DND-41 (cell line): ENCODE data around the gene CCDC116.
"Not testable (repeated sequence)": the region's sequence is repeated elsewhere in the genome, so short reads cannot be mapped to it uniquely, and the experiment has no call there.

Experiments
- ATAC-seq: fragments of 200-7000 bp; cut with Tn5 transposase; 3 replicates; pipeline ENCODE4 v1.9.1; 2021; ENCODE audit warnings: low read depth; ENCODE audit not compliant: insufficient read depth
- DNase-seq: peaks from one replicate; pipeline ENCODE4 v3.0.0-alpha.2; 2020
- H2AFZ ChIP-seq: 2 replicates; pipeline ENCODE4 v1.6.0; 2012; ENCODE audit warnings: low read depth, low read length
- H3K27ac ChIP-seq: 2 replicates; pipeline ENCODE4 v1.5.1; 2012; ENCODE audit warnings: low read length, inconsistent platforms
- H3K27me3 ChIP-seq: fragments of 200-600 bp; sonication (generic); 2 replicates; pipeline ENCODE4 v1.6.0; 2012; ENCODE audit warnings: low read length, mild to moderate bottlenecking, inconsistent platforms; ENCODE audit not compliant: insufficient read depth, poor library complexity
- H3K36me3 ChIP-seq: 2 replicates; pipeline ENCODE4 v1.5.1; 2012; ENCODE audit warnings: low read length, inconsistent platforms; ENCODE audit not compliant: insufficient read depth
- H3K4me1 ChIP-seq: 2 replicates; pipeline ENCODE4 v1.5.1; 2012; ENCODE audit warnings: mild to moderate bottlenecking, low read length; ENCODE audit not compliant: insufficient read depth
- H3K4me2 ChIP-seq: 2 replicates; pipeline ENCODE4 v1.6.0; 2012; ENCODE audit warnings: mild to moderate bottlenecking, moderate library complexity, low read length, inconsistent platforms; ENCODE audit not compliant: insufficient read depth
- H3K4me3 ChIP-seq, 2 experiments: fragments of 200-600 bp in 1 of 2; shearing (Covaris generic) in 1 of 2; 2 replicates each; pipeline ENCODE4 v1.5.1; 2012 to 2016; ENCODE audit warnings: inconsistent platforms in 2 of 2, low read length in 2 of 2, mild to moderate bottlenecking in 2 of 2, low read depth in 1 of 2, moderate library complexity in 1 of 2
- H3K79me2 ChIP-seq: 2 replicates; pipeline ENCODE4 v1.6.0; 2012; ENCODE audit warnings: low read length, inconsistent platforms; ENCODE audit not compliant: insufficient read depth
- H3K9ac ChIP-seq: 2 replicates; pipeline ENCODE4 v1.6.0; 2012; ENCODE audit warnings: low read depth, mild to moderate bottlenecking, inconsistent platforms, low read length, moderate library complexity
- H3K9me3 ChIP-seq: 2 replicates; pipeline ENCODE4 v1.5.1; 2012; ENCODE audit warnings: low read length, moderate library complexity, mild to moderate bottlenecking, inconsistent platforms; ENCODE audit not compliant: insufficient read depth, severe bottlenecking
- H4K20me1 ChIP-seq: 2 replicates; pipeline ENCODE4 v1.6.0; 2012; ENCODE audit warnings: low read length; ENCODE audit not compliant: insufficient read depth
- CTCF ChIP-seq: IDR thresholded peaks from 2 replicates; pipeline ENCODE4 v1.5.1; 2012; ENCODE audit warnings: borderline replicate concordance, low read length, moderate library complexity, mild to moderate bottlenecking; ENCODE audit not compliant: poor library complexity, severe bottlenecking; ENCODE audit errors: extremely low read depth
- EZH2 ChIP-seq: IDR thresholded peaks from 3 replicates; pipeline ENCODE4 v1.6.1; 2012; ENCODE audit warnings: borderline replicate concordance, low read depth, mild to moderate bottlenecking, moderate library complexity, low read length, inconsistent platforms; ENCODE audit not compliant: severe bottlenecking

CCDC116 gene

DNA sequence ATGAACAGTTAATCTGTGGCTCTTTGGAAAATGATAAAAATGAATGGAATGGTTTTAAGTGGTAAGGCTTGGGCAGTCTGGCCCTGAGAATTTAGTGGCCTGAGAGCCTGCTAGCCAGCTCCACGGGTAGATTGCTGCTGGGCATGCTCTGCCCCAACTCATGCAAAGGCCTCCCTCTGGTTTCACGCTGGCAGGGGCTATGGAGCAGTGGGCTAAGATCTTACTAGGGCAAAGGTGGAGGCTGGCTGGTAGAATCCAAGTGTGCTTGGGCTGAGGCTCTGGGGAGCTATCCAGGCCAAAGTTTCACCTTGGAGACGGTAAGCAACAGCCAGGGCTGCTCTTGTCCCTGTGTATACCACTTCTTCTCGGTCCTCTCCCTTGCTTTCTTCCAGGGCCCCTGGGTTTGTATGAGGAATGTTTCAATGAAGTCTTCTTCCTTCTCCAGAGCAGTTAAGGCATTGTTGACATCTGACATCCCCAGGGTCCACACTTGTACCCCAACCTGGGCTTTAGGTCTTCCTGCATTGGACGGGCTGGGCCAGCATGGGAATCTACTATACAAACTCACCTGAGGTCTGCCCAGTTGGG lies 37.6 kb upstream of the CCDC116 start:
- Histone ChIP-seq H3K27ac (no peak overlapping the region), H3K9me3 (no peaks in the 10 kb centered on the region), H3K9ac (no peak overlapping the region), H3K4me3 (no peak overlapping the region), H3K27me3 (no peaks in the 10 kb centered on the region), H3K79me2 (peaks cover 100% of the 10 kb centered on the region), H3K4me1 (no peaks in the 10 kb centered on the region), H2AFZ (no peak overlapping the region), H4K20me1 (peaks cover 94% of the 10 kb centered on the region), H3K36me3 (peaks cover 77% of the 10 kb centered on the region), H3K4me2 (no peak overlapping the region)
- DNase-seq: no peak
- no peak for ATAC-seq
- TF ChIP-seq EZH2 (no peak), CTCF (no peak)

DNA sequence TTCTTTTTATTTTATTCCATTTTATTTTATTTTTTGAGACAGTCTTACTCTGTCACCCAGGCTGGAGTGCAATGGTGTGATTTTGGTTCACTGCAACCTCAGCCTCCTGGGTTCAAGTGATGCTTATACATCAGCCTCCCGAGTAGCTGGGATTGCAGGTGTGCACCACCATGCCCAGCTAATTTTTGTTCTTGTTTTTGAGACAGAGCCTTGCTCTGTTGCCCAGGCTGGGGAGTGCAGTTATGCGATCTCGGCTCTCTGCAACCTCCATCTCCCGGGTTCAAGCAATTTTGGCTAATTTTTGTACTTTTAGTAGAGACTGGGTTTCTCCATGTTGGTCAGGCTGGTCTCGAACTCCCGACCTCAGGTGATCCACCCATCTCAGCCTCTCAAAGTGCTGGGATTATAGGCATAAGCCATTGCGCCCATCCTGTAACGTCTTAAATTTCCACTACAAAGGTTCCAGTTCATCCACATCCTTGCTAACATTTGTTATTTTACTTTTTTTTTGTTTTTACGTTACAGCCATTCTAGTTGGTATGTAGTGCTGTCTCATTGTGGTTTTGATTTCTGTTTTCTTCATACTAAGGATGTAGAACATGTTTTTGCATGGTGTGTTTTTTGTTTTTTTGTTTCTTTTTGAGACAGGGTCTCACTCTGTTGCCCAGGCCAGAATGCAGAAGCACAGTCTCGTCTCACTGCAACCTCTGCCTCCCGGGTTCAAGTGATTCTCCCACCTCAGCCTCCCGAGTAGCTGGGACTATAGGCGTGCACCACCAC lies 36.0 kb upstream of the CCDC116 start:
- not testable (repeated sequence) for H3K27me3 ChIP-seq, H3K4me3 ChIP-seq, H3K27ac ChIP-seq, H3K4me2 ChIP-seq, H3K9me3 ChIP-seq, DNase-seq, ATAC-seq, H3K4me1 ChIP-seq, H3K9ac ChIP-seq, H2AFZ ChIP-seq
- peaks cover 93% of the 10 kb centered on the region for H4K20me1 ChIP-seq
- H3K79me2 ChIP-seq: peaks cover 100% of the 10 kb centered on the region
- peaks cover 68% of the 10 kb centered on the region for H3K36me3 ChIP-seq

DNA sequence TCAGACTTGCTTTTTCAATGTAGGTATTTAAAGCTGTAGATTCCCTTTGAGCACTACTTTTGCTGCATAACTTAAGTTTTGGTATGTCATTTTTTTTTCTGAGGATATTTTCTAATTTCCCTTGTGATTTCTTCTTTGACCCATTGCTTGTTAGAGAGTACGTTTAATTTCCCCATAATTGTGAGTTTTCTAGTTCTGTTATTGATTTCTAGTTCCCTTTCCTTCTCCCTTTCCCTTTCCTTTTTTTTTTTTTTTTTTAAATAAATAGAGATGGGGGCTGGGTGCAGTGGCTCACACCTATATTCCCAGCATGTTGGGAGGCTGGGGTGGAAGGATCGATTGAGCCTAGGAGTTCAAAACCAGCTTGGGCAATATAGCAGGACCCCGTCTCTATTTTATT lies 34.3 kb upstream of the CCDC116 start:
- Histone ChIP-seq H3K4me2 (no peak overlapping the region), H3K79me2 (peaks cover 99% of the 10 kb centered on the region), H4K20me1 (peaks cover 88% of the 10 kb centered on the region), H3K36me3 (peaks cover 62% of the 10 kb centered on the region), H3K27me3 (no peaks in the 10 kb centered on the region), H3K4me1 (no peaks in the 10 kb centered on the region), H3K4me3 (no peak overlapping the region), H3K9me3 (no peaks in the 10 kb centered on the region), H2AFZ (no peak overlapping the region), H3K9ac (no peak overlapping the region), H3K27ac (no peak overlapping the region)
- ATAC-seq: no peak
- no peak for TF ChIP-seq EZH2
- DNase-seq: no peak

GRCh38 chr22:21599053-21599893 lies 33.3 kb upstream of the CCDC116 start:
- DNase-seq (no peak), ATAC-seq (no peak)
- Histone ChIP-seq H3K27me3 (no peaks in the 10 kb centered on the region), H3K27ac (no peak overlapping the region), H3K4me1 (no peaks in the 10 kb centered on the region), H3K4me2 (no peak overlapping the region), H3K4me3 (no peak overlapping the region), H3K79me2 (peaks cover 97% of the 10 kb centered on the region), H3K9ac (no peak overlapping the region), H2AFZ (no peak overlapping the region), H3K36me3 (peaks cover 54% of the 10 kb centered on the region), H4K20me1 (peaks cover 83% of the 10 kb centered on the region), H3K9me3 (no peaks in the 10 kb centered on the region)
- TF ChIP-seq CTCF (no peak), EZH2 (no peak)
